LNCaP clone FGC (cell line): Measurements from ENCODE around the gene CLCN7.

Source experiments
- DNase-seq: peaks from one replicate; pipeline ENCODE4 v3.0.0-alpha.2; 2011; ENCODE audit warnings: low read depth
- H3K4me3 ChIP-seq: 2 replicates; pipeline ENCODE4 v1.5.1; 2011; ENCODE audit warnings: mild to moderate bottlenecking, low read depth, low read length, control low read depth
- TF ChIP-seq, protein P1 (sequence below): IDR thresholded peaks from 2 replicates; pipeline ENCODE4 v1.5.1; 2012; ENCODE audit warnings: mild to moderate bottlenecking; ENCODE audit not compliant: control insufficient read depth, insufficient read depth; ENCODE audit errors: extremely low read depth

Gene CLCN7

GRCh38 chr16:1492082-1492922, 17.5 kb upstream of the CLCN7 start:
- TF ChIP-seq, protein P1, sequence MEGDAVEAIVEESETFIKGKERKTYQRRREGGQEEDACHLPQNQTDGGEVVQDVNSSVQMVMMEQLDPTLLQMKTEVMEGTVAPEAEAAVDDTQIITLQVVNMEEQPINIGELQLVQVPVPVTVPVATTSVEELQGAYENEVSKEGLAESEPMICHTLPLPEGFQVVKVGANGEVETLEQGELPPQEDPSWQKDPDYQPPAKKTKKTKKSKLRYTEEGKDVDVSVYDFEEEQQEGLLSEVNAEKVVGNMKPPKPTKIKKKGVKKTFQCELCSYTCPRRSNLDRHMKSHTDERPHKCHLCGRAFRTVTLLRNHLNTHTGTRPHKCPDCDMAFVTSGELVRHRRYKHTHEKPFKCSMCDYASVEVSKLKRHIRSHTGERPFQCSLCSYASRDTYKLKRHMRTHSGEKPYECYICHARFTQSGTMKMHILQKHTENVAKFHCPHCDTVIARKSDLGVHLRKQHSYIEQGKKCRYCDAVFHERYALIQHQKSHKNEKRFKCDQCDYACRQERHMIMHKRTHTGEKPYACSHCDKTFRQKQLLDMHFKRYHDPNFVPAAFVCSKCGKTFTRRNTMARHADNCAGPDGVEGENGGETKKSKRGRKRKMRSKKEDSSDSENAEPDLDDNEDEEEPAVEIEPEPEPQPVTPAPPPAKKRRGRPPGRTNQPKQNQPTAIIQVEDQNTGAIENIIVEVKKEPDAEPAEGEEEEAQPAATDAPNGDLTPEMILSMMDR, result no peak
- no peak for DNase-seq
- peak overlapping the region; percentile 85 for H3K4me3 ChIP-seq

GRCh38 chr16:1491327-1491726, 16.5 kb upstream of the CLCN7 start:
- TF ChIP-seq, protein P1, result no peak
- DNase-seq, result no peak
- no peak overlapping the region for H3K4me3 ChIP-seq

DNA sequence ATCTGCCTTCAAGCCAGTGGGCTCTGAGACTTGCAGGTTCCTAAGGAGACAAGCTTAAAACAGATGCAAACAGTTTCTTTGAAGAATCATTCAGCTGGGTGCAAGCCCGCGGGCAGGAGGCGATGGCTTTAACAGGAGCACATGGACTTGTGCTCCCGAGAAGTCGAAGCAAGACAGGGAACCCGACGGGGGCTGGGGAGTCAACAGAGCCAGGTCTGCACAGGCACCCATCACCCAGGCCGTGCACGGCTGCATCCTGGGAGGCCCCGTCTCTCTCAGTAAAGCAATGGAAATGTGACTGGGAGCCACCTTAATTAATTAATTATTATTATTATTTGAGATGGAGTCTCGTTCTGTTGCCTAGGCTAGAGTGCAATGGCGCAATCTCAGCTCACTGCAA, 14.2 kb upstream of the CLCN7 start:
- no peak for DNase-seq
- no peak overlapping the region for H3K4me3 ChIP-seq
- TF ChIP-seq, protein P1, result no peak

GRCh38 chr16:1488619-1489018, 13.8 kb upstream of the CLCN7 start, which contains the start of gene PTX4:
PTX4 (minus strand) TSS chr16:1488944; CDS start chr16:1488909, 35 bp downstream.
- TF ChIP-seq, protein P1, result no peak
- DNase-seq, result no peak
- no peak within 1 kb of the TSS for H3K4me3 ChIP-seq

GRCh38 chr16:1488054-1488601, 13.3 kb upstream of the CLCN7 start:
- DNase-seq, result no peak
- TF ChIP-seq, protein P1, result no peak
- H3K4me3 ChIP-seq, result no peak overlapping the region

DNA sequence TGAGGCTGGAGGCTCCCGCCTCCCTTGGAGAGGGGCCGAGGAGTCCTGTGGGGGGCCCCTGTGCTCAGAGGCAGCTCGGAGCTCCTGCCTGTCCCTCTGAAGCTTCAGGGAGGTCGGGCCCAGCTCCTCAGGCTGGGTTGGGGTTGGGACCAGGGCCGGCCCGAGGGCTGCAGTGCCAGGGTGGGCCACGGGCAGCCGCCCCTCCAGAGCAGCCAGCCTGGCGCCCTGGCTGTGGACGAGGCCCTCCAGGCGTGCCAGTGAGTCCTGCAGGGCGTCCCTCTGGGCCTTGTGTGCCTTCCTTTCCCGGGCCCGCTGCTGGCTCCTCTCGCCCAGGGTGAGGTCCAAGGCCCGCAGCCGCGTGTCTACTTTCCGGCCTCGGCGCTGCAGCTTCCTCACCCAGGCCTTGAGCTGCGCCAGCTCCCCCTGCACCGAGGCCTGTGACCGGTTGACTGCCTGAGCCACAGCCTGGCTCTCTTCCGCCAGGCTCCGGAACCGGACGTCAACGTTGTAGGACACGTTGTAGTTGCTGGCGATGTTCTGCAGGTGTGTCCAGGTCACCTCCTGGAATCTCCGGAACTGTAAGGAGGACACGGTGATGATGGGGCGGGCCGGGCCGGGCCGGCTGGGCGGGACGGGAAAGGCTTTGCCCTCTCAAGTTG, 12.7 kb upstream of the CLCN7 start:
- no peak overlapping the region for H3K4me3 ChIP-seq
- DNase-seq, result no peak
- TF ChIP-seq, protein P1, result no peak
